H9 (cell line): ENCODE data around the gene PRKCI. TPM values are rescaled to one million over a fixed set of nuclear protein-coding genes. Genes with fewer than 3 reads are reported as not detected.

ENCODE experiments used
- DNase-seq: peaks from one replicate; pipeline ENCODE4 v3.0.0-alpha.2; 2017
- H2AFZ ChIP-seq: one replicate; pipeline ENCODE4 v1.6.1; 2013; ENCODE audit warnings: mild to moderate bottlenecking, low read length, control low read depth, moderate library complexity
- H2AK5ac ChIP-seq: 2 replicates; pipeline ENCODE4 v1.6.1; 2013; ENCODE audit warnings: low read length, control low read depth, mixed read lengths; ENCODE audit not compliant: insufficient read length
- H2BK120ac ChIP-seq: one replicate; pipeline ENCODE4 v1.6.1; 2013; ENCODE audit warnings: low read depth, mild to moderate bottlenecking, low read length, control low read depth, inconsistent platforms; ENCODE audit not compliant: poor library complexity, severe bottlenecking
- H2BK12ac ChIP-seq: 2 replicates; pipeline ENCODE4 v1.6.1; 2013; ENCODE audit warnings: low read length, control low read depth, mixed read lengths, low read depth; ENCODE audit not compliant: insufficient read length
- H2BK15ac ChIP-seq: 2 replicates; pipeline ENCODE4 v1.6.1; 2013; ENCODE audit warnings: low read depth, low read length, control low read depth
- H2BK20ac ChIP-seq: one replicate; pipeline ENCODE4 v1.6.1; 2013; ENCODE audit warnings: low read depth, mild to moderate bottlenecking, low read length, control low read depth, inconsistent platforms; ENCODE audit not compliant: poor library complexity, severe bottlenecking
- H2BK5ac ChIP-seq: 2 replicates; pipeline ENCODE4 v1.6.1; 2013; ENCODE audit warnings: low read length, control low read depth, mixed read lengths; ENCODE audit not compliant: insufficient read length
- H3K14ac ChIP-seq: 2 replicates; pipeline ENCODE4 v1.6.1; 2013; ENCODE audit warnings: low read length, control low read depth; ENCODE audit not compliant: insufficient read depth
- H3K18ac ChIP-seq: 2 replicates; pipeline ENCODE4 v1.6.1; 2013; ENCODE audit warnings: low read depth, mild to moderate bottlenecking, mixed read lengths, low read length, control low read depth; ENCODE audit not compliant: insufficient read length
- H3K23ac ChIP-seq: 2 replicates; pipeline ENCODE4 v1.6.1; 2013; ENCODE audit warnings: low read length, control low read depth, mixed read lengths, low read depth; ENCODE audit not compliant: insufficient read length
- H3K23me2 ChIP-seq: 2 replicates; pipeline ENCODE4 v1.6.1; 2013; ENCODE audit warnings: low read depth, mild to moderate bottlenecking, mixed read lengths, low read length, control low read depth; ENCODE audit not compliant: insufficient read length, poor library complexity, severe bottlenecking
- H3K27ac ChIP-seq: 2 replicates; pipeline ENCODE4 v1.5.1; 2013; ENCODE audit warnings: low read length, control low read depth, mixed read lengths, low read depth; ENCODE audit not compliant: insufficient read length
- H3K27me3 ChIP-seq: 2 replicates; pipeline ENCODE4 v1.6.1; 2013; ENCODE audit warnings: low read length, control low read depth, inconsistent platforms; ENCODE audit not compliant: insufficient read depth
- H3K4ac ChIP-seq: 2 replicates; pipeline ENCODE4 v1.6.1; 2013; ENCODE audit warnings: low read depth, mild to moderate bottlenecking, control low read depth, inconsistent platforms, low read length, moderate library complexity
- H3K4me1 ChIP-seq: 2 replicates; pipeline ENCODE4 v1.6.1; 2013; ENCODE audit warnings: low read length, control low read depth, inconsistent platforms; ENCODE audit not compliant: insufficient read depth
- H3K4me2 ChIP-seq: 2 replicates; pipeline ENCODE4 v1.6.1; 2013; ENCODE audit warnings: low read length, control low read depth, mixed read lengths; ENCODE audit not compliant: insufficient read length, insufficient read depth
- H3K56ac ChIP-seq: 2 replicates; pipeline ENCODE4 v1.6.1; 2013; ENCODE audit warnings: low read depth, mild to moderate bottlenecking, mixed read lengths, low read length, control low read depth; ENCODE audit not compliant: insufficient read length
- H3K79me1 ChIP-seq: 2 replicates; pipeline ENCODE4 v1.6.1; 2013; ENCODE audit warnings: low read depth, mild to moderate bottlenecking, moderate library complexity, low read length, control low read depth, inconsistent platforms; ENCODE audit not compliant: insufficient read depth, poor library complexity, severe bottlenecking
- H3K79me2 ChIP-seq: 2 replicates; pipeline ENCODE4 v1.6.1; 2013; ENCODE audit warnings: low read length, control low read depth, inconsistent platforms; ENCODE audit not compliant: insufficient read depth
- H3K9ac ChIP-seq: 2 replicates; pipeline ENCODE4 v1.6.1; 2013; ENCODE audit warnings: low read length, control low read depth, mixed read lengths; ENCODE audit not compliant: insufficient read length; ENCODE audit errors: extremely low read depth
- H3K9me3 ChIP-seq: one replicate; pipeline ENCODE4 v1.6.1; 2013; ENCODE audit warnings: low read depth, low read length, inconsistent platforms; ENCODE audit not compliant: control insufficient read depth
- H3T11ph ChIP-seq: one replicate; pipeline ENCODE4 v1.6.1; 2013; ENCODE audit warnings: mild to moderate bottlenecking, low read length, control low read depth, inconsistent platforms
- H4K20me1 ChIP-seq: one replicate; pipeline ENCODE4 v1.6.1; 2013; ENCODE audit not compliant: control insufficient read depth, insufficient read length, insufficient read depth
- H4K5ac ChIP-seq: 2 replicates; pipeline ENCODE4 v1.6.1; 2013; ENCODE audit warnings: low read depth, mild to moderate bottlenecking, mixed read lengths, low read length, control low read depth; ENCODE audit not compliant: insufficient read length
- H4K8ac ChIP-seq: replicated peaks from 2 replicates; pipeline ENCODE4 v1.6.1; 2013; ENCODE audit warnings: low read length, control low read depth, mixed read lengths, low read depth; ENCODE audit not compliant: insufficient read length
- H4K91ac ChIP-seq: 2 replicates; pipeline ENCODE4 v1.6.1; 2013; ENCODE audit warnings: low read depth, mild to moderate bottlenecking, moderate library complexity, mixed read lengths, low read length, control low read depth; ENCODE audit not compliant: insufficient read length
- H3K27ac Mint-ChIP-seq, 3 experiments: 2 replicates in 2 of 3; 3 replicates in 1 of 3; pipeline ENCODE4 v1.8.0; 2020 to 2021; ENCODE audit warnings: mixed read lengths in 3 of 3, mild to moderate bottlenecking in 1 of 3, moderate library complexity in 1 of 3
- H3K27me3 Mint-ChIP-seq: 2 replicates; pipeline ENCODE4 v1.8.0; 2021; ENCODE audit warnings: low read depth, mild to moderate bottlenecking, moderate library complexity, mixed read lengths
- H3K36me3 Mint-ChIP-seq, 3 experiments: 2 replicates in 2 of 3; 3 replicates in 1 of 3; pipeline ENCODE4 v1.8.0; 2020 to 2021; ENCODE audit warnings: low read depth in 3 of 3, mixed read lengths in 3 of 3; ENCODE audit not compliant: insufficient read depth in 1 of 3
- H3K4me1 Mint-ChIP-seq, 2 experiments: 2 replicates each; pipeline ENCODE4 v1.8.0; 2020; ENCODE audit warnings: mixed read lengths in 2 of 2
- H3K4me3 Mint-ChIP-seq, 2 experiments: 2 replicates in 1 of 2; 3 replicates in 1 of 2; pipeline ENCODE4 v1.8.0; 2020 to 2021; ENCODE audit warnings: mild to moderate bottlenecking in 2 of 2, mixed read lengths in 2 of 2, moderate library complexity in 1 of 2
- H3K9me3 Mint-ChIP-seq, 2 experiments: 2 replicates in 1 of 2; 3 replicates in 1 of 2; pipeline ENCODE4 v1.8.0; 2020; ENCODE audit warnings: mild to moderate bottlenecking in 2 of 2, mixed read lengths in 2 of 2, moderate library complexity in 1 of 2
- WGBS: extraction: QIAGEN DNeasy Blood & Tissue Kit; methylation state at CpG from one replicate; pipeline ENCODE4 v1.1.7; 2013; ENCODE audit warnings: missing lambda C conversion rate, low lambda C conversion rate, mixed read lengths; ENCODE audit not compliant: insufficient read length; ENCODE audit errors: extremely low coverage; 5-methylcytosine and 5-hydroxymethylcytosine counted together
- total RNA-seq: library from RNA; stranded (reverse); gene quantifications from 2 replicates; pipeline ENCODE4 v1.2.1, GENCODE V29; 2021
- TF ChIP-seq, protein P1 (sequence below): fragments of 200-600 bp; sonication (generic); conservative IDR thresholded peaks from 3 replicates; pipeline ENCODE4 v1.8.0; 2021; ENCODE audit warnings: antibody characterized with exemption, mild to moderate bottlenecking

Gene PRKCI
- total RNA-seq, 1 experiment from 2014 or later = 71.1 TPM

DNA sequence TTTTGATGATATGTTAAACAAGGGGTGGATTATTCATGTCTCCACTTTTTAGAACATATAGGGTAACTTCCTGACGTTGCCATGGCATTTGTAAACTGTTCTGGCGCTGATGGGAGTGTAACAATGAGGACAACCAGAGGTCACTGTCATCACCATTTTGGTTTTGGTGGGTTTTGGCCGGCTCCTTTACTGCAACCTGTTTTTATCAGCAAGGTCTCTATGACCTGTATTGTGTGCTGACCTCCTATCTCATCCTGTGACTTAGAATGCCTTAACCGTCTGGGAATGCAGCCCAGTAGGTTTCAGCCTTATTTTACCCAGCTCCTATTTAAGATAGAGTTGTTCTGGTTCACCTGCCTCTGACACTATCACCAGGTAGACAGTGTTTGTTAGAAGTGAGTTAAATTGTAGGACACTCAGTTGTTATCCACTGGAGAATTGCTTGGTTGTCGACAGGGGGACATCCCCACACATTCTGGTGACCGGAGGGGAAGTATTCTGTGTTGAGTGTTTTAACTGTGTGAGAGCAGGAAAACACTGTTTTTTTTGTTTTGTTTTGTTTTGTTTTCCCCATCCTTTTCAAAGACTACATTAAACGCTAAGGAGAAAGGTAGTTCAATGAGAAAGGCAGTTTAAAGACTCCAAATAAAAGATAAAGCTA is 98.4 kb downstream of the PRKCI start:
- no peak overlapping the region for H4K8ac ChIP-seq
- Mint-ChIP-seq H3K36me3 (peaks cover 0 to 3% (median 2%) of the 10 kb centered on the region in 3 experiments; a peak in 4 of 7 replicates), H3K27me3 (peaks cover 26% of the 10 kb centered on the region), H3K27ac (no peak overlapping the region), H3K4me1 (peaks cover 35 to 40% of the 10 kb centered on the region in 2 experiments), H3K4me3 (no peak overlapping the region), H3K9me3 (peaks cover 2 to 3% of the 10 kb centered on the region in 2 experiments; a peak in 4 of 5 replicates)
- no CpG with 5 or more reads among the region's 7 CpGs for WGBS
- H2AK5ac ChIP-seq = no peak overlapping the region
- H3K79me2 ChIP-seq = no peaks in the 10 kb centered on the region
- no peaks in the 10 kb centered on the region for H4K20me1 ChIP-seq
- no peak overlapping the region for H2BK120ac ChIP-seq
- no peak overlapping the region for H3K4me2 ChIP-seq
- H2BK15ac ChIP-seq = no peak overlapping the region
- no peaks in the 10 kb centered on the region for H3K9me3 ChIP-seq
- H2AFZ ChIP-seq = no peak overlapping the region
- no peak overlapping the region for H4K91ac ChIP-seq
- no peak overlapping the region for H3K4ac ChIP-seq
- no peaks in the 10 kb centered on the region; the same call in 1 of the 2 replicates for H3K4me1 ChIP-seq
- no peak overlapping the region for H3K14ac ChIP-seq
- no peak overlapping the region for H3K56ac ChIP-seq
- H2BK5ac ChIP-seq = no peak overlapping the region
- no peaks in the 10 kb centered on the region for H3K23me2 ChIP-seq
- no peak overlapping the region for H3K27ac ChIP-seq
- TF ChIP-seq, protein P1, sequence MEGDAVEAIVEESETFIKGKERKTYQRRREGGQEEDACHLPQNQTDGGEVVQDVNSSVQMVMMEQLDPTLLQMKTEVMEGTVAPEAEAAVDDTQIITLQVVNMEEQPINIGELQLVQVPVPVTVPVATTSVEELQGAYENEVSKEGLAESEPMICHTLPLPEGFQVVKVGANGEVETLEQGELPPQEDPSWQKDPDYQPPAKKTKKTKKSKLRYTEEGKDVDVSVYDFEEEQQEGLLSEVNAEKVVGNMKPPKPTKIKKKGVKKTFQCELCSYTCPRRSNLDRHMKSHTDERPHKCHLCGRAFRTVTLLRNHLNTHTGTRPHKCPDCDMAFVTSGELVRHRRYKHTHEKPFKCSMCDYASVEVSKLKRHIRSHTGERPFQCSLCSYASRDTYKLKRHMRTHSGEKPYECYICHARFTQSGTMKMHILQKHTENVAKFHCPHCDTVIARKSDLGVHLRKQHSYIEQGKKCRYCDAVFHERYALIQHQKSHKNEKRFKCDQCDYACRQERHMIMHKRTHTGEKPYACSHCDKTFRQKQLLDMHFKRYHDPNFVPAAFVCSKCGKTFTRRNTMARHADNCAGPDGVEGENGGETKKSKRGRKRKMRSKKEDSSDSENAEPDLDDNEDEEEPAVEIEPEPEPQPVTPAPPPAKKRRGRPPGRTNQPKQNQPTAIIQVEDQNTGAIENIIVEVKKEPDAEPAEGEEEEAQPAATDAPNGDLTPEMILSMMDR = no peak
- no peaks in the 10 kb centered on the region for H3K79me1 ChIP-seq
- H3K18ac ChIP-seq = peak overlapping the region; percentile 75
- H3K27me3 ChIP-seq = no peaks in the 10 kb centered on the region
- H3K23ac ChIP-seq = no peak overlapping the region
- no peak overlapping the region for H2BK20ac ChIP-seq
- DNase-seq = no peak
- H2BK12ac ChIP-seq = no peak overlapping the region
- no peak overlapping the region for H3T11ph ChIP-seq
- no peak overlapping the region for H3K9ac ChIP-seq
- H4K5ac ChIP-seq = no peak overlapping the region
